A549 (cell line): Measurements from ENCODE around the gene CCDC87. TPM values are rescaled to one million over a fixed set of nuclear protein-coding genes. Genes with fewer than 3 reads are reported as not detected.
A peak's percentile ranks its signal among the peaks of the same experiment; 100 is the strongest.
"Not testable (repeated sequence)": the region's sequence is repeated elsewhere in the genome, so short reads cannot be mapped to it uniquely, and the experiment has no call there.

ENCODE experiments used
- ATAC-seq, 2 experiments: fragments of 200-7000 bp in 1 of 2; fragments of >200 bp in 1 of 2; cut with Nextera tagmentation in 1 of 2; cut with Tn5 transposase in 1 of 2; 3 replicates each; pipeline versions ENCODE4 v1.8.0 to v1.9.1; 2018 to 2020; ENCODE audit warnings: mild to moderate bottlenecking in 1 of 2, moderate library complexity in 1 of 2
- CTCF ChIA-PET: fragments of 300-600 bp; sonication (Branson Sonifier 250); formaldehyde crosslinking; extraction: SDS; loops from one replicate; lab custom pipeline; 2021; ENCODE audit warnings: antibody characterized with exemption, inconsistent platforms; lab: Yijun Ruan, JAX
- POLR2A ChIA-PET: fragments of 350-600 bp; formaldehyde crosslinking; extraction: SDS; loops from one replicate; lab custom pipeline; 2021; ENCODE audit warnings: antibody characterized with exemption, inconsistent platforms; lab: Yijun Ruan, JAX
- DNase-seq, 2 experiments: peaks; one replicate each; pipeline versions ENCODE4 v3.0.0 to v3.0.0-alpha.2; 2011 to 2016; ENCODE audit warnings: low read depth in 1 of 2, low spot score in 1 of 2
- FAIRE-seq: peaks from 2 replicates; lab custom pipeline; 2011; peaks lifted over from hg19 to GRCh38; lab: Jason Lieb, UNC
- H3K27ac ChIP-seq, 2 experiments: fragments of >200 bp; sonication (Bioruptor Twin); formaldehyde crosslinking; 3 replicates each; pipeline ENCODE4 v1.5.1; 2016 to 2017
- H3K4me1 ChIP-seq: fragments of >200 bp; sonication (Bioruptor Twin); formaldehyde crosslinking; 3 replicates; pipeline ENCODE4 v1.6.1; 2016
- H3K4me2 ChIP-seq: fragments of >200 bp; sonication (Bioruptor Twin); formaldehyde crosslinking; 3 replicates; pipeline ENCODE4 v1.6.1; 2016
- H3K4me3 ChIP-seq: fragments of >200 bp; sonication (Bioruptor Twin); formaldehyde crosslinking; 3 replicates; pipeline ENCODE4 v1.5.1; 2016
- H3K9me3 ChIP-seq: fragments of >200 bp; sonication (Bioruptor Twin); formaldehyde crosslinking; 3 replicates; pipeline ENCODE4 v1.6.1; 2016
- CBX2 ChIP-seq: fragments of 200-600 bp; sonication (generic); IDR thresholded peaks from 2 replicates; pipeline ENCODE4 v1.6.1; 2016; ENCODE audit warnings: low read depth, mild to moderate bottlenecking, borderline replicate concordance
- CEBPB ChIP-seq, 2 experiments: fragments of >200 bp in 1 of 2; sonication (Bioruptor Twin) in 1 of 2; formaldehyde crosslinking in 1 of 2; IDR thresholded peaks; 2 replicates each; pipeline ENCODE4 v1.6.1; 2012 to 2016
- EHF ChIP-seq: fragments of 250-450 bp; sonication (Bioruptor Pico); IDR thresholded peaks from 2 replicates; pipeline ENCODE4 v1.5.0; 2020; ENCODE audit warnings: mild to moderate bottlenecking
- ESRRA ChIP-seq: fragments of 150-350 bp; IDR thresholded peaks from 2 replicates; pipeline ENCODE4 v1.6.1; 2014; ENCODE audit warnings: mild to moderate bottlenecking, low read length, borderline replicate concordance
- GATA3 ChIP-seq: IDR thresholded peaks from 2 replicates; pipeline ENCODE4 v1.6.1; 2012; ENCODE audit warnings: borderline replicate concordance
- HOXB13 ChIP-seq: fragments of 250-450 bp; sonication (Bioruptor Pico); IDR thresholded peaks from 2 replicates; pipeline ENCODE4 v1.5.0; 2020; ENCODE audit warnings: low read depth, mild to moderate bottlenecking, moderate library complexity
- HOXB5 ChIP-seq: fragments of 250-450 bp; sonication (Bioruptor Pico); IDR thresholded peaks from 2 replicates; pipeline ENCODE4 v1.5.0; 2020; ENCODE audit warnings: mild to moderate bottlenecking, moderate library complexity
- JUN ChIP-seq, 2 experiments: fragments of >200 bp; sonication (Bioruptor Twin); formaldehyde crosslinking; IDR thresholded peaks; 2 replicates in 1 of 2; 3 replicates in 1 of 2; pipeline ENCODE4 v1.6.1; 2016 to 2017
- JUNB ChIP-seq: fragments of >200 bp; sonication (Bioruptor Twin); formaldehyde crosslinking; IDR thresholded peaks from 2 replicates; pipeline ENCODE4 v1.6.1; 2016
- KDM1A ChIP-seq: fragments of 200-600 bp; sonication (generic); IDR thresholded peaks from 2 replicates; pipeline ENCODE4 v1.6.1; 2016; ENCODE audit warnings: low read depth, mild to moderate bottlenecking
- KDM5A ChIP-seq: fragments of 200-600 bp; sonication (generic); IDR thresholded peaks from 2 replicates; pipeline ENCODE4 v1.6.1; 2016; ENCODE audit warnings: antibody characterized with exemption, mild to moderate bottlenecking
- NPAS2 ChIP-seq: fragments of 250-450 bp; sonication (Bioruptor Pico); IDR thresholded peaks from 2 replicates; pipeline ENCODE4 v1.8.0; 2022; ENCODE audit warnings: mild to moderate bottlenecking, moderate library complexity, borderline replicate concordance
- NR3C1 ChIP-seq: fragments of >200 bp; sonication (Bioruptor Twin); formaldehyde crosslinking; IDR thresholded peaks from 3 replicates; pipeline ENCODE4 v1.6.1; 2017
- POLR2AphosphoS2 ChIP-seq: conservative IDR thresholded peaks from 2 replicates; pipeline ENCODE4 v1.6.1; 2012; ENCODE audit warnings: low read length, improper control_type of control experiment, inconsistent platforms
- RAD21 ChIP-seq, 2 experiments: fragments of >200 bp in 1 of 2; sonication (Bioruptor Twin) in 1 of 2; formaldehyde crosslinking in 1 of 2; IDR thresholded peaks in 1 of 2; conservative IDR thresholded peaks in 1 of 2; 2 replicates in 1 of 2; 3 replicates in 1 of 2; pipeline ENCODE4 v1.6.1; 2012 to 2018; ENCODE audit warnings: inconsistent platforms in 1 of 2
- RARB ChIP-seq: fragments of 250-450 bp; sonication (Bioruptor Pico); IDR thresholded peaks from 2 replicates; pipeline ENCODE4 v1.8.0; 2021; ENCODE audit warnings: mild to moderate bottlenecking, moderate library complexity
- RFX5 ChIP-seq: fragments of 450-650 bp; IDR thresholded peaks from 2 replicates; pipeline ENCODE4 v1.7.1; 2014; ENCODE audit warnings: antibody characterized with exemption, mild to moderate bottlenecking, moderate library complexity
- RNF2 ChIP-seq: fragments of 200-600 bp; sonication (generic); IDR thresholded peaks from 2 replicates; pipeline ENCODE4 v1.6.1; 2016; ENCODE audit warnings: low read depth, mild to moderate bottlenecking, antibody characterized with exemption, moderate library complexity, borderline replicate concordance
- SMC3 ChIP-seq: fragments of >200 bp; sonication (Bioruptor Twin); formaldehyde crosslinking; IDR thresholded peaks from 3 replicates; pipeline ENCODE4 v1.6.1; 2018; ENCODE audit warnings: inconsistent platforms
- ZFP36 ChIP-seq: fragments of 450-650 bp; IDR thresholded peaks from 2 replicates; pipeline ENCODE4 v1.6.1; 2014; ENCODE audit warnings: borderline replicate concordance; ENCODE audit not compliant: partially characterized antibody
- ZNF302 ChIP-seq: fragments of 250-450 bp; sonication (Bioruptor Pico); IDR thresholded peaks from 2 replicates; pipeline ENCODE4 v1.9.0; 2021; ENCODE audit warnings: inconsistent platforms, mild to moderate bottlenecking, moderate library complexity
- ZSCAN20 ChIP-seq: fragments of 250-450 bp; sonication (Bioruptor Pico); IDR thresholded peaks from 2 replicates; pipeline ENCODE4 v1.8.0; 2022; ENCODE audit warnings: mild to moderate bottlenecking, moderate library complexity
- WGBS: methylation state at CpG from one replicate; pipeline ENCODE4 v1.1.6; 2017; ENCODE audit errors: missing lambda C conversion rate; 5-methylcytosine and 5-hydroxymethylcytosine counted together
- polyA plus RNA-seq, 4 experiments: library from polyadenylated mRNA; depleted of rRNA in 3 of 4; stranded (reverse); fragments of >200 nt; fragmentation: RNase III in 1 of 4; extraction: RNeasy Plus Mini Kit Qiagen cat#74134 plus additional on column Dnase treatment in 1 of 4; gene quantifications; 2 replicates in 3 of 4; 3 replicates in 1 of 4; pipeline ENCODE4 v1.2.3, GENCODE V29; 2011 to 2017
- TF ChIP-seq, protein P1 (sequence below): fragments of >200 bp; sonication (Bioruptor Twin); formaldehyde crosslinking; IDR thresholded peaks from 3 replicates; pipeline ENCODE4 v1.5.1; 2016
- TF ChIP-seq, protein P2 (sequence below): fragments of 150-350 bp; IDR thresholded peaks from 2 replicates; pipeline ENCODE4 v1.6.1; 2014; ENCODE audit warnings: low read depth, mild to moderate bottlenecking, low read length
- TF ChIP-seq, protein P3 (sequence below): IDR thresholded peaks from 2 replicates; pipeline ENCODE4 v1.6.1; 2012
- TF ChIP-seq, protein P4 (sequence below): fragments of 200-600 bp; sonication (generic); IDR thresholded peaks from 2 replicates; pipeline ENCODE4 v1.6.1; 2016; ENCODE audit warnings: antibody characterized with exemption, mild to moderate bottlenecking, moderate library complexity
- TF ChIP-seq, protein P5 (sequence below): fragments of 450-650 bp; IDR thresholded peaks from 2 replicates; pipeline ENCODE4 v1.6.1; 2014; ENCODE audit warnings: antibody characterized with exemption

The CCDC87 gene
- polyA plus RNA-seq, 2 of the 4 experiments (the other 2 are of a cell fraction) = 0.47 to 0.68 TPM

GRCh38 chr11:66606608-66607007, 13.7 kb upstream of the CCDC87 start:
- Histone ChIP-seq H3K4me1 (peaks cover 30% of the 10 kb centered on the region), H3K4me2 (peak overlapping the region; percentile 50), H3K27ac (peak overlapping the region; percentile 58 to 82)
- not testable (repeated sequence) for H3K4me3 ChIP-seq, H3K9me3 ChIP-seq, ATAC-seq, DNase-seq, FAIRE-seq
- POLR2A ChIA-PET = interaction anchor here (1.0 to 3.0 kb wide), 4 partner anchors 10 to 71 kb away, joined by 4 to 44 read pairs (median 10); partner anchors contain the start of genes CCDC87, RBM14, RBM4 and RBM4B
- CTCF ChIA-PET = interaction anchor here (0.8 to 1.9 kb wide), 6 partner anchors 11 to 71 kb away, joined by 3 to 8 read pairs (median 6); partner anchors contain the start of gene RBM4B
- 92% methylated on average over 3 of the region's 3 CpGs for WGBS

GRCh38 chr11:66604155-66604554, 11.3 kb upstream of the CCDC87 start:
- ChIA-PET CTCF (interaction anchor here (1.0 kb wide), 1 partner anchor 12 kb away, joined by 8 read pairs; the partner anchor contains the start of gene CCDC87), POLR2A (no interaction called here)
- H3K4me2 ChIP-seq = no peak overlapping the region
- WGBS = 81% methylated on average over 5 of the region's 5 CpGs
- FAIRE-seq (no peak), ATAC-seq (no peak), DNase-seq (no peak)
- TF ChIP-seq RARB (CRISPR knock-in tag) (no peak), ZNF302 (CRISPR knock-in tag) (no peak), SMC3 (no peak), KDM1A (no peak), RAD21 (conservative IDR thresholded peaks at IDR 0.05 in 1 of 2, IDR thresholded peaks at IDR 0.05 in 1 of 2) (no peak), NPAS2 (CRISPR knock-in tag) (no peak), ZSCAN20 (CRISPR knock-in tag) (no peak), KDM5A (no peak), ESRRA (no peak), JUN (IDR thresholded peaks at IDR 0.05) (no peak), RFX5 (no peak), HOXB13 (no peak), NR3C1 (no peak), RNF2 (no peak), ZFP36 (no peak), JUNB (no peak)
- TF ChIP-seq, protein P1, sequence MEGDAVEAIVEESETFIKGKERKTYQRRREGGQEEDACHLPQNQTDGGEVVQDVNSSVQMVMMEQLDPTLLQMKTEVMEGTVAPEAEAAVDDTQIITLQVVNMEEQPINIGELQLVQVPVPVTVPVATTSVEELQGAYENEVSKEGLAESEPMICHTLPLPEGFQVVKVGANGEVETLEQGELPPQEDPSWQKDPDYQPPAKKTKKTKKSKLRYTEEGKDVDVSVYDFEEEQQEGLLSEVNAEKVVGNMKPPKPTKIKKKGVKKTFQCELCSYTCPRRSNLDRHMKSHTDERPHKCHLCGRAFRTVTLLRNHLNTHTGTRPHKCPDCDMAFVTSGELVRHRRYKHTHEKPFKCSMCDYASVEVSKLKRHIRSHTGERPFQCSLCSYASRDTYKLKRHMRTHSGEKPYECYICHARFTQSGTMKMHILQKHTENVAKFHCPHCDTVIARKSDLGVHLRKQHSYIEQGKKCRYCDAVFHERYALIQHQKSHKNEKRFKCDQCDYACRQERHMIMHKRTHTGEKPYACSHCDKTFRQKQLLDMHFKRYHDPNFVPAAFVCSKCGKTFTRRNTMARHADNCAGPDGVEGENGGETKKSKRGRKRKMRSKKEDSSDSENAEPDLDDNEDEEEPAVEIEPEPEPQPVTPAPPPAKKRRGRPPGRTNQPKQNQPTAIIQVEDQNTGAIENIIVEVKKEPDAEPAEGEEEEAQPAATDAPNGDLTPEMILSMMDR = no peak
- TF ChIP-seq, protein P2, sequence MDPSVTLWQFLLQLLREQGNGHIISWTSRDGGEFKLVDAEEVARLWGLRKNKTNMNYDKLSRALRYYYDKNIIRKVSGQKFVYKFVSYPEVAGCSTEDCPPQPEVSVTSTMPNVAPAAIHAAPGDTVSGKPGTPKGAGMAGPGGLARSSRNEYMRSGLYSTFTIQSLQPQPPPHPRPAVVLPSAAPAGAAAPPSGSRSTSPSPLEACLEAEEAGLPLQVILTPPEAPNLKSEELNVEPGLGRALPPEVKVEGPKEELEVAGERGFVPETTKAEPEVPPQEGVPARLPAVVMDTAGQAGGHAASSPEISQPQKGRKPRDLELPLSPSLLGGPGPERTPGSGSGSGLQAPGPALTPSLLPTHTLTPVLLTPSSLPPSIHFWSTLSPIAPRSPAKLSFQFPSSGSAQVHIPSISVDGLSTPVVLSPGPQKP = no peak
- no peaks in the 10 kb centered on the region for H3K9me3 ChIP-seq
- H3K4me1 ChIP-seq = peaks cover 30% of the 10 kb centered on the region
- no peak overlapping the region for H3K27ac ChIP-seq
- H3K4me3 ChIP-seq = no peak overlapping the region

DNA sequence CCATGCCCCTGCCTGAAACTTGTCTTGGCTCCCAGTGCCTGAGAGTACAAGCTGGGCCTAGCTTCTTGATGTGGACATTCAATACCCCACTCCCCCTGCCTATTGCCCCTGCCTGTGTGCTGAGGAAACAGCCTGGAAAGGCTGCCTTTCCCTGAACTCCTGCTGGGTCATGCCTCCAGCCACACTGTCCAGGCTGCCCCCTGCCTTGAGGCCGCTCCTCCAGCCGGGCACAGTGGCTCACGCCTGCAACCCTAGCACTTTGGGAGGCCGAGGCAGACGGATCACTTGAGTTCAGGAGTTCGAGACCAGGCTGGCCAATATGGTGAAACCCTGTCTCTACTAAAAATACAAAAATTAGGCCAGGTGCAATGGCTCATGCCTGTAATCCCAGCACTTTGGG, 10.2 kb upstream of the CCDC87 start:
- 91% methylated on average over 5 of the region's 6 CpGs for WGBS
- FAIRE-seq (no peak), DNase-seq (no peak), ATAC-seq (no peak)
- H3K4me3 ChIP-seq = no peak overlapping the region
- peak overlapping the region in 1 of 2 experiments; percentile 55; a peak in 3 of 6 replicates for H3K27ac ChIP-seq
- TF ChIP-seq, protein P3, sequence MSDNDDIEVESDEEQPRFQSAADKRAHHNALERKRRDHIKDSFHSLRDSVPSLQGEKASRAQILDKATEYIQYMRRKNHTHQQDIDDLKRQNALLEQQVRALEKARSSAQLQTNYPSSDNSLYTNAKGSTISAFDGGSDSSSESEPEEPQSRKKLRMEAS = no peak
- TF ChIP-seq POLR2AphosphoS2 = no peak
- TF ChIP-seq CBX2 = no peak
- TF ChIP-seq, protein P4, sequence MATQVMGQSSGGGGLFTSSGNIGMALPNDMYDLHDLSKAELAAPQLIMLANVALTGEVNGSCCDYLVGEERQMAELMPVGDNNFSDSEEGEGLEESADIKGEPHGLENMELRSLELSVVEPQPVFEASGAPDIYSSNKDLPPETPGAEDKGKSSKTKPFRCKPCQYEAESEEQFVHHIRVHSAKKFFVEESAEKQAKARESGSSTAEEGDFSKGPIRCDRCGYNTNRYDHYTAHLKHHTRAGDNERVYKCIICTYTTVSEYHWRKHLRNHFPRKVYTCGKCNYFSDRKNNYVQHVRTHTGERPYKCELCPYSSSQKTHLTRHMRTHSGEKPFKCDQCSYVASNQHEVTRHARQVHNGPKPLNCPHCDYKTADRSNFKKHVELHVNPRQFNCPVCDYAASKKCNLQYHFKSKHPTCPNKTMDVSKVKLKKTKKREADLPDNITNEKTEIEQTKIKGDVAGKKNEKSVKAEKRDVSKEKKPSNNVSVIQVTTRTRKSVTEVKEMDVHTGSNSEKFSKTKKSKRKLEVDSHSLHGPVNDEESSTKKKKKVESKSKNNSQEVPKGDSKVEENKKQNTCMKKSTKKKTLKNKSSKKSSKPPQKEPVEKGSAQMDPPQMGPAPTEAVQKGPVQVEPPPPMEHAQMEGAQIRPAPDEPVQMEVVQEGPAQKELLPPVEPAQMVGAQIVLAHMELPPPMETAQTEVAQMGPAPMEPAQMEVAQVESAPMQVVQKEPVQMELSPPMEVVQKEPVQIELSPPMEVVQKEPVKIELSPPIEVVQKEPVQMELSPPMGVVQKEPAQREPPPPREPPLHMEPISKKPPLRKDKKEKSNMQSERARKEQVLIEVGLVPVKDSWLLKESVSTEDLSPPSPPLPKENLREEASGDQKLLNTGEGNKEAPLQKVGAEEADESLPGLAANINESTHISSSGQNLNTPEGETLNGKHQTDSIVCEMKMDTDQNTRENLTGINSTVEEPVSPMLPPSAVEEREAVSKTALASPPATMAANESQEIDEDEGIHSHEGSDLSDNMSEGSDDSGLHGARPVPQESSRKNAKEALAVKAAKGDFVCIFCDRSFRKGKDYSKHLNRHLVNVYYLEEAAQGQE = no peak
- no peak for TF ChIP-seq CEBPB (IDR thresholded peaks at IDR 0.05)
- TF ChIP-seq NR3C1 = no peak
- TF ChIP-seq, protein P5, sequence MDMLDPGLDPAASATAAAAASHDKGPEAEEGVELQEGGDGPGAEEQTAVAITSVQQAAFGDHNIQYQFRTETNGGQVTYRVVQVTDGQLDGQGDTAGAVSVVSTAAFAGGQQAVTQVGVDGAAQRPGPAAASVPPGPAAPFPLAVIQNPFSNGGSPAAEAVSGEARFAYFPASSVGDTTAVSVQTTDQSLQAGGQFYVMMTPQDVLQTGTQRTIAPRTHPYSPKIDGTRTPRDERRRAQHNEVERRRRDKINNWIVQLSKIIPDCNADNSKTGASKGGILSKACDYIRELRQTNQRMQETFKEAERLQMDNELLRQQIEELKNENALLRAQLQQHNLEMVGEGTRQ = no peak
- no peak for TF ChIP-seq GATA3
- TF ChIP-seq ZSCAN20 (CRISPR knock-in tag) = no peak
- no peak for TF ChIP-seq EHF
- TF ChIP-seq KDM1A = no peak
- TF ChIP-seq KDM5A = no peak
- TF ChIP-seq HOXB5 (CRISPR knock-in tag) = no peak
- no peak for TF ChIP-seq RARB (CRISPR knock-in tag)
- POLR2A ChIA-PET = interaction anchor here (1.1 kb wide), 1 partner anchor 13 kb away, joined by 3 read pairs; no protein-coding TSS in a partner anchor
- H3K9me3 ChIP-seq = no peaks in the 10 kb centered on the region
- CTCF ChIA-PET = interaction anchor here (4.3 kb wide), 1 partner anchor 12 kb away, joined by 16 read pairs; the partner anchor contains the start of gene CCDC87
- peaks cover 26% of the 10 kb centered on the region for H3K4me1 ChIP-seq
- no peak overlapping the region for H3K4me2 ChIP-seq
